GM21423 (cell line): ENCODE results near the gene GCN1.

Experiments used
- ATAC-seq: cut with Tn5 transposase; IDR thresholded peaks from one replicate; pipeline ENCODE4 v1.9.1; 2021; ENCODE audit warnings: mild to moderate bottlenecking, moderate library complexity; ENCODE audit not compliant: unreplicated experiment

GCN1 gene

GRCh38 chr12:120077260-120077659, 117.3 kb downstream of the GCN1 start:
- ATAC-seq: no peak
